ENCODE measurements around the gene FER.
"Not testable (repeated sequence)": the region's sequence is repeated elsewhere in the genome, so short reads cannot be mapped to it uniquely, and the experiment has no call there.

The FER gene

DNA sequence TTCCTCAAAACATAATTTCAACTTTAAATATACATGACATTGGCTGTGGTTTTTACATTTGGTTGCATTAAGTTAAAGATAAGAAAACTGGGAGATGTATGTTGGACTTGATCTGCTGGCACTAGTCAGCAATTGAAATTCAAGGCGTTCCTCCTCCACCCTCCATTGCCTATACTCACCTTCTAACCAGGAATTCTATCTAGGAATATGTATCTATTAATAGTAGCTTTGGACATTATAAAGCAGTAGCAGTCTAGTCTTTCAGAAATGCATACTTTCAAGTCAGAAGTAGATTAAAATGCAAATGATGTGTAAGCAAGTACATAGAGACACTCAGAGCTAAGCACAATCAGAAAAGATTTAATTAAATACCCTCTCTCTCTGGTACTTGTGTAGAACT, 24.9 kb downstream of the FER start:
- Histone ChIP-seq H3K4me1 (ENCODE audit: low read length) (no peaks in the 10 kb centered on the region), H2AFZ (ENCODE audit: low read depth, low read length) (no peak overlapping the region), H3K4me2 (ENCODE audit: low read length) (no peak overlapping the region), H4K20me1 (ENCODE audit: insufficient read depth, low read length) (no peaks in the 10 kb centered on the region), H3K79me2 (ENCODE audit: low read length) (no peaks in the 10 kb centered on the region), H3K36me3 (replicated peaks; ENCODE audit: low read depth, low read length) (no peaks in the 10 kb centered on the region), H3K27ac (ENCODE audit: low read length) (no peak overlapping the region), H3K9ac (ENCODE audit: low read length) (no peak overlapping the region), H3K27me3 (ENCODE audit: low read depth, low read length) (no peaks in the 10 kb centered on the region), H3K4me3 (ENCODE audit: low read length) (no peak overlapping the region), H3K9me3 (ENCODE audit: insufficient read depth, low read length) (no peaks in the 10 kb centered on the region)
- TF ChIP-seq EZH2phosphoT487 (IDR thresholded peaks at IDR 0.05; ENCODE audit: low read depth) (no peak), CTCF (IDR thresholded peaks at IDR 0.05; ENCODE audit: low read depth, low read length) (no peak)

DNA sequence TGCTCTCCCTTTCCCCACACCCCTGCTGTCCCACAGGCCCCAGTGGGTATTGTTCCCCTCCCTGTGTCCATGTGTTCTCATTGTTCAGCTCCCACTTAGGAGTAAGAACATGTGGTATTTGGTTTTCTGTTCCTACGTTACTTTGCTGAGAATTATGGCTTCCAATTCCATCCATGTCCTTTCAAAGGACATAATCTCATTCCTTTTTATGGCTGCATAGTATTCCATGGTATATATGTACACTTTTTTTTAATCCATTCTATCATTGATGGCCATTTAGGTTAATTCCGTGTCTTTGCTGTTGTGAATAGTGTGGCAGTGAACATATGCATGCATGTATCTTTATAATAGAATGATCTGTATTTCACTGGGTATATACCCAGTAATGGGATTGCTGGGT, 25.6 kb downstream of the FER start:
- Histone ChIP-seq H3K79me2 (ENCODE audit: low read length) (no peaks in the 10 kb centered on the region), H3K9me3 (ENCODE audit: insufficient read depth, low read length) (no peaks in the 10 kb centered on the region), H2AFZ (ENCODE audit: low read depth, low read length) (no peak overlapping the region), H3K9ac (ENCODE audit: low read length) (no peak overlapping the region), H3K27ac (ENCODE audit: low read length) (no peak overlapping the region), H3K4me2 (ENCODE audit: low read length) (no peak overlapping the region), H3K4me3 (ENCODE audit: low read length) (no peak overlapping the region), H3K27me3 (ENCODE audit: low read depth, low read length) (no peaks in the 10 kb centered on the region), H3K36me3 (replicated peaks; ENCODE audit: low read depth, low read length) (no peaks in the 10 kb centered on the region), H4K20me1 (ENCODE audit: insufficient read depth, low read length) (no peaks in the 10 kb centered on the region), H3K4me1 (ENCODE audit: low read length) (no peaks in the 10 kb centered on the region)
- TF ChIP-seq EZH2phosphoT487 (IDR thresholded peaks at IDR 0.05; ENCODE audit: low read depth) (no peak), CTCF (IDR thresholded peaks at IDR 0.05; ENCODE audit: low read depth, low read length) (no peak)

GRCh38 chr5:108774079-108774478, 26.4 kb downstream of the FER start:
- H3K4me1 ChIP-seq (ENCODE audit: low read length); H3K4me2 ChIP-seq (ENCODE audit: low read length); H4K20me1 ChIP-seq (ENCODE audit: insufficient read depth, low read length); H3K27ac ChIP-seq (ENCODE audit: low read length); H3K4me3 ChIP-seq (ENCODE audit: low read length); H3K9me3 ChIP-seq (ENCODE audit: insufficient read depth, low read length); H3K36me3 ChIP-seq (replicated peaks; ENCODE audit: low read depth, low read length); H2AFZ ChIP-seq (ENCODE audit: low read depth, low read length); H3K9ac ChIP-seq (ENCODE audit: low read length); H3K27me3 ChIP-seq (ENCODE audit: low read depth, low read length); H3K79me2 ChIP-seq (ENCODE audit: low read length): not testable (repeated sequence)

- not testable (repeated sequence) for H3K9ac ChIP-seq (ENCODE audit: low read length); H3K27ac ChIP-seq (ENCODE audit: low read length); H3K4me1 ChIP-seq (ENCODE audit: low read length); H3K36me3 ChIP-seq (replicated peaks; ENCODE audit: low read depth, low read length); H2AFZ ChIP-seq (ENCODE audit: low read depth, low read length); H3K9me3 ChIP-seq (ENCODE audit: insufficient read depth, low read length); H3K79me2 ChIP-seq (ENCODE audit: low read length); H4K20me1 ChIP-seq (ENCODE audit: insufficient read depth, low read length); H3K4me2 ChIP-seq (ENCODE audit: low read length); H3K4me3 ChIP-seq (ENCODE audit: low read length); H3K27me3 ChIP-seq (ENCODE audit: low read depth, low read length)
Observed at GRCh38 chr5:108777582-108777981, 29.9 kb downstream of the FER start.

GRCh38 chr5:108784577-108784976, 36.9 kb downstream of the FER start:
- not testable (repeated sequence) for H4K20me1 ChIP-seq (ENCODE audit: insufficient read depth, low read length); H3K4me2 ChIP-seq (ENCODE audit: low read length); H3K27ac ChIP-seq (ENCODE audit: low read length); H3K27me3 ChIP-seq (ENCODE audit: low read depth, low read length); H3K36me3 ChIP-seq (replicated peaks; ENCODE audit: low read depth, low read length); H3K4me1 ChIP-seq (ENCODE audit: low read length); H3K9me3 ChIP-seq (ENCODE audit: insufficient read depth, low read length); H3K9ac ChIP-seq (ENCODE audit: low read length); H2AFZ ChIP-seq (ENCODE audit: low read depth, low read length); H3K79me2 ChIP-seq (ENCODE audit: low read length); H3K4me3 ChIP-seq (ENCODE audit: low read length)
